Fibroblast of lung (primary cell): ENCODE measurements around the gene CPN2.

Source experiments
- EZH2 ChIP-seq: IDR thresholded peaks from 2 replicates; pipeline ENCODE4 v1.5.1; 2012; ENCODE audit warnings: low read length, control low read depth, mild to moderate bottlenecking; ENCODE audit errors: missing control alignments
- TF ChIP-seq, protein P1 (sequence below), 2 donors: IDR thresholded peaks in 1 of 2; conservative IDR thresholded peaks in 1 of 2; 1 replicate in 1 of 2; 2 replicates in 1 of 2; pipeline ENCODE4 v1.5.1; 2011 to 2012; ENCODE audit warnings: low read length in 2 of 2, control low read depth in 1 of 2, inconsistent platforms in 1 of 2, low read depth in 1 of 2, mild to moderate bottlenecking in 1 of 2

DNA sequence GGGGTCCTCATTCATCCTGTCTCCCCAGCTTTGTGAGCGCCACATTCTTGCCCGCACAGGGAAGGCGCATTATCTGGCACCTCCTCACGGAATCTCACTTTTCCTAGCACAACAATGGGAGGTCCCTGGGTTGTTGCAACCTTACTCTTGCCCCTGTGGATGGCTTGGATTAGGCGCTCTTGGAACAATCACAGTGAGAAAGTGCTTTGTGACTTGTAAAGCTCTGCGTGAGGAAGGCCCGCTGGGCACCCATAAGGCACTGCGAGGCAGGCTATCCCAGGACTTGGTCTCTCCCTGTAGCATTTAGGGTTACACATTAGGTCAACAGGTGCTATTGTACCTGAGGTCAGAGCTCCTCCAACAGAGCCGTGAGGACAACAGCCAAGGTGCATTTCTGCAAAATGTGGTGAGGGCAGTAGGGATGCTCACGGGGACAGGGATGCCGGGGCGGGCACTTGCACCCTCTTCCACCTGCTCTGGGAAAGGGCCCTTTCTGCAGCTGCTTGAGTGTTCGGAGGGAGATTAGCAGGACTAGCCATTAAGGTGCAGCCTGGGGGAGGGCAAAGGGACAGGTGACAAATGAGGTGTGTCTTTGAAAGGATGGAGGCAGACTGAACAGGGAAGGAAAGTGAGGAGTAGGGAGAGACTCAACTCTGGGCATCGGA is 32.3 kb upstream of the CPN2 start:
- TF ChIP-seq, protein P1, sequence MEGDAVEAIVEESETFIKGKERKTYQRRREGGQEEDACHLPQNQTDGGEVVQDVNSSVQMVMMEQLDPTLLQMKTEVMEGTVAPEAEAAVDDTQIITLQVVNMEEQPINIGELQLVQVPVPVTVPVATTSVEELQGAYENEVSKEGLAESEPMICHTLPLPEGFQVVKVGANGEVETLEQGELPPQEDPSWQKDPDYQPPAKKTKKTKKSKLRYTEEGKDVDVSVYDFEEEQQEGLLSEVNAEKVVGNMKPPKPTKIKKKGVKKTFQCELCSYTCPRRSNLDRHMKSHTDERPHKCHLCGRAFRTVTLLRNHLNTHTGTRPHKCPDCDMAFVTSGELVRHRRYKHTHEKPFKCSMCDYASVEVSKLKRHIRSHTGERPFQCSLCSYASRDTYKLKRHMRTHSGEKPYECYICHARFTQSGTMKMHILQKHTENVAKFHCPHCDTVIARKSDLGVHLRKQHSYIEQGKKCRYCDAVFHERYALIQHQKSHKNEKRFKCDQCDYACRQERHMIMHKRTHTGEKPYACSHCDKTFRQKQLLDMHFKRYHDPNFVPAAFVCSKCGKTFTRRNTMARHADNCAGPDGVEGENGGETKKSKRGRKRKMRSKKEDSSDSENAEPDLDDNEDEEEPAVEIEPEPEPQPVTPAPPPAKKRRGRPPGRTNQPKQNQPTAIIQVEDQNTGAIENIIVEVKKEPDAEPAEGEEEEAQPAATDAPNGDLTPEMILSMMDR (conservative IDR thresholded peaks at IDR 0.05 in 1 of 2, IDR thresholded peaks at IDR 0.05 in 1 of 2; ENCODE audit: low read depth in 1 of 2, low read length in 2 of 2), result no peak
- no peak for TF ChIP-seq EZH2
